HG03095 (cell line): ENCODE results near the gene WBP1L.
"Not testable (repeated sequence)": the region's sequence is repeated elsewhere in the genome, so short reads cannot be mapped to it uniquely, and the experiment has no call there.

Experiments used
- ATAC-seq: cut with Tn5 transposase; IDR thresholded peaks from one replicate; pipeline ENCODE4 v1.9.1; 2021; ENCODE audit warnings: moderate library complexity; ENCODE audit not compliant: unreplicated experiment

Gene WBP1L

DNA sequence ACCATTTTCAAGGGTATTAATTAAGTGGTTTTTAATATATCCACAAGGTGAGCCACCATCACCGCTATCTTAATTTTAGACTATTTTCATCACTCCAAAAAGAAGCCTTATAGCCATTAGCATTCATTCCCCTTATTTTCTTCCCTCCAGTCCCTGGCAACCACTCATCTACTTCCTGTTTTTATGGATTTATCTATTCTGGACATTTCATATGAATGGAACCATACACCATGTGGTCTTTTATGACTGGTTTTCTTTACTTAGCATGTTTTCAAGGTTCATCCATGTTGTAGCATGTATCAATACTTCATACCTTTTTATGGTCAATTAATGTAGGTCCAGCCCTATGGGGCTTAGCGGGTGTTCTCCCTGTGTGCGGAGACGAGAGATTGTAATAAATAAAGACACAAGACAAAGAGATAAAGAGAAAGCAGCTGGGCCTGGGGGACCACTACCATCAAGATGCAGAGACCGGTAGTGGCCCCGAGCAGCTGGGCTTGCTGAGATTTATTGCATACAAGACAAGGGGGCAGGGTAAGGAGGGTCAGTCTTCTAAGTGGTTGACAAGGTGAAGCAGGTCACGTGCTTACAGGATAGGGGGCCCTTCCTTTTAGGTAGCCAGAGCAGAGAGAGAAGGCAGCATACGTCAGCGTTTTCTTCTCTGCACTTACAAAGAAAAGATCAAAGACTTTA is 14.6 kb downstream of the WBP1L start:
- no peak for ATAC-seq

GRCh38 chr10:102758933-102759262 is 15.2 kb downstream of the WBP1L start:
- ATAC-seq = not testable (repeated sequence)

GRCh38 chr10:102759497-102760210 is 15.9 kb downstream of the WBP1L start:
- ATAC-seq = no peak

- ATAC-seq = no peak
These were observed 18.2 kb downstream of the WBP1L start for GRCh38 chr10:102761981-102762380.

GRCh38 chr10:102762401-102763015 is 18.8 kb downstream of the WBP1L start:
- no peak for ATAC-seq

DNA sequence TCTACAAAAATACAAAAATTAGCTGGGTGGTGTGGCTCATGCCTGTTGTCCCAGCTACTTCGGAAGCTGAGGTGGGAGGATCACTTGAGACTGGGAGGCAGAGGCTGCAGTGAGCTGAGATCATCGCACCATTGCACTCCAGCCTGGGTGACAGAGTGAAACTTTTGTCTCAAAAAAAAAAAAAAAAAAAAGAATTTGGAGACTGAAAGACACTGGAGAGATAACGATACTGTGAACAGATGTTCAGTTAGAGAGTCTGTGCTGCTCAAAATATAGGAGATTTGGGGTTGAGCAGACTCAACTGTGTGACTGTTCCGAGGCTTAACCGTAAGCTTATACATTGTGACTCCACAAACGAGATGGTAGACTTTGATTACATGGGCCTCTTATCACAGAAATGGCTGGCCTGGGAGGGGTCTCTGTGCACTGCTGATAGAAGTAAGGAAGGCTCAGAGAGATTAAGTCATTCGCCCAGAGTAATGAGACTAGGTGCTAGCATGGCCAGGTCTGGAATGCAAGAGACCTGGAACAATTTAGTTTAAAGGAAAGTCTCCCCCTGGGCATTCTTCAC is 19.4 kb downstream of the WBP1L start:
- ATAC-seq = no peak

DNA sequence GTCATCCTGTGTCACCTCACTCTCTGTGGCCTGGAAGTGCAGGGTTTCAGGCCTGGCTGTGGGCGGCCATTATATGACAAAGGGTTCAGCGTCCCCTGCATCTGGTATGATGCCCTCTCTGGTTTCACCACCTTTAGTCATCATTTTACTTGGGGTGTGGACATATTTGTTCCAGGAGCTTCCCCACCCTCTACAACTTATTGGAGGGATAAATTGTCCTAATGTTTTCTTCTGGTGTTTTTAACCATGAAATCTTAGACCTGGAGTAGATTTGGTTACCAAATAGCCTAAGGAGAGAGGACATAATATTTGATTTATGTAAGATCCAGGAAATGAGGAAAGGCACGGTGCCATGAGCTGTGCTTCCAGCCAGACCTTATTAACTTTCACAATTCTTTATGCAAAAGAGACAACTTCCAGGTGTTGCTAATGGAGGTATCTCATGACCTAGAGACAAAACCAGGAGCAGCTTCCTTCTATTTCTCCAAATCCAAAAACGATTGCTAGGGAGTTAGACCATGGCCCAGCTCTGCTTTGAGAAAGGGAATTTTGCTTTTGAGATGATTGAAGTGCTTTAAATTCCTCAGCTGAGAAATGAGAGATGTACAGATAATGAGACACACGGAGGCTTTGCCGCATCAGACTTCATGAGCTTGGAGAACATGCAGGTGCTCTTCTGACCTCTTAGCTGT is 20.9 kb downstream of the WBP1L start:
- no peak for ATAC-seq

GRCh38 chr10:102765336-102765735 is 21.6 kb downstream of the WBP1L start:
- no peak for ATAC-seq

GRCh38 chr10:102767428-102768160 is 23.8 kb downstream of the WBP1L start:
- ATAC-seq = no peak

DNA sequence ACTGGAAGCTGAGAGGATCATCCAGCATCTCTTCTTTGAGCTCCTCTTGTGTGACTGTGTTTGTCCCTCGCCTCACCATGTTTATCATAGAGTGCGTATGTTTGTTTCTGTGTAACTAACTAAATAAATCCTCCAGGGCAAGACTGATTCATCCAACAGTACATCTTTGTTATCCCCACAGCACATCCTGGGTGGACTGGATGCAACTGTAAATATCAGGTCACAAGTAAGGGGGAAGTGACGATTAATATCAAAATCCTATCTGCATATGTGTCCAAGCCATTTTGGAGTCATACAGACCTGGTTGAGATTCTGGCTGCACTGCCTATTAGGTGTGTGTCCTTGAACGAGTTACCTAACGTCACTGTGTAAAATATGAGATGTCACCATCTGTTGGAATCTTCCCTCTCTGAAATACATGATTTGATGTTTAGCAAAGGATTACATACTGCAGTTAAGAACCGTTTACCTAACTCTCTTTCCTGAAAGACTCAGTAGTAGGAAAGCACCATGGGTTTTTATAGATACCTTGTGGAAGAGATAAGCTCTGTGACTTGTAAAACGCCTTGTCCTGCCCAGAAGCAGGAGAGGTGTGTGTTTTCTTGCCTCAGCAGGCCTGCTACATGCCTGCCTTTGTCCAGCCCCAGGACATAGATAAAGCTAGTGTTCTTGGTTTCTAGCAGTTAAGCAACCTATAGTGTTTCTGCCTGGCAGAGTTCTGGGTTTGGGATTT is 25.8 kb downstream of the WBP1L start:
- no peak for ATAC-seq

- ATAC-seq = no peak
These were observed 26.3 kb downstream of the WBP1L start for GRCh38 chr10:102770108-102770482.

DNA sequence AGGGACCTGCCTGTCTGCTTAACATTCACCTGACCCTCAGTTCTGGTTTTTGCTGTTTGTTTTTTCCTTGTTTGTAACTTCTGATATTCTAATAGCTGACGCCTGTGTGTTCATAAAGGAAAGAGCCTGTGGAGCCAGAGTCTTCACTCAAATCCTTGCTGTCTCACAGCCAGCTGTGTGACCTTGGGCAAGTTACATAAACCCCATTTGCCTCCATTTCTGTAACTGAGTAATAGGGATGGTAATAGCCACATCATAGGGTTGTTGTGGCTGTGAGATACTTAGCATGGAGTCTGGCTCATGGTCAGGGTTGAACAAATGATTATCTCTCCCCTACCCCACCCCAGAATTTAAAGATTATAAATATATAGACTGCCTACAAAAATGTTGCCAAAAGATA is 27.0 kb downstream of the WBP1L start:
- no peak for ATAC-seq

DNA sequence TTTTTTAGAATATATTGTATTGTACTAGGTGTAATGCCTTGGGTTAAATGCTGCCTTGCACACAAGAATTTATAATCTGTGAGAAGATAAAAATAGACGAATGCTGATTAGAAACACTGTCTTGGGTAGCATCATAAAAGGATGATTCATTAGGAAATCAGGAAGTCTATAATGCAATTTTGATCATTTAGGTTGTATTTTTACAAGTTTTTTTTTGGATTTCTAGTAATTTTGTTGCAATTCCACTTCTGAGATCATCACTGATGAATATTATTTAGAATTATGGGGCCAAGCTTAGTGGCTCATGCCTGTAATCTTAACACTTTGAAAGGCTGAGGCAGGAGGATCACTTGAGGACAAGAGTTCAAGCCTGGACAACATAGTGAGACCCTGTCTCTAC is 29.6 kb downstream of the WBP1L start:
- ATAC-seq = no peak

GRCh38 chr10:102773986-102774385 is 30.2 kb downstream of the WBP1L start:
- ATAC-seq = no peak

- no peak for ATAC-seq
These were observed 31.6 kb downstream of the WBP1L start for GRCh38 chr10:102775201-102775934.

DNA sequence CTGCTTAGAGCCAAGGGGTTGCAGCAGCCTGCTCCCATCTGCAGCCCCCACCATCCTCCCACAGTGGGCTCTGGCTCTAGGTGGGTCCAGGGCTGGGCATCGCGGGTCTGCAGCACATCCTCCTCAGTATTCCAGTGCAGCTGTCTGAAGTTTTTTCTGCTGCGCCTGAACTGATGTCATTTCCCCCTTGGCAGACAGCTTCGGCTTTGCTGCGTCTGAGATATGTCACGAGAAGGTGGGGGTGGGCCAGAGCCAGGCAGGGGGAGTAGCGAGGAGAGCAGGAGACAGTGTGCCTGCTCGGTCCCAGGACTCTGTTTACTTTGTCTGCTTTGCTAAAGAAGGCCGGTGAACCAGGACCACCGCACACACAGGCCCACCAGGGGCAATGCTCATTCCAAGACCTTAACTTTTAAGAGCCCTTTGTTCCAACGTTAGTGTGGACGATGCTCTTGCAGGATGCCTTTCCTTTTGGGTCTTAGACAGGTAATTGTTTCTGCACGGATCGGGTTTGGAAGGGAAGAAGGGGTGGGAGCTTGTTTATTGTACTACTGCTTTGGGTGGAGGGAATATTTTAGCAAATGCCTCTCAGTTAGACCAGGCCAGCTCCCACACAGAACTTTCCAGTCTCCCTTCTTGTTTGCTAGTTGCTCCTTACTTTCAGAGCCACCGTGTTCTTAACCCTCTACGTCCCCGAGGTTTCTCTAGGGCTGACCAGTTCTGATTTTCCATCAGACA is 32.4 kb downstream of the WBP1L start:
- ATAC-seq = no peak

- ATAC-seq = no peak
These were observed 33.2 kb downstream of the WBP1L start for GRCh38 chr10:102776779-102777456.
